HL-60 (cell line): ENCODE data around the gene MYRFL.

ENCODE experiments used
- DNase-seq, 2 experiments: peaks; one replicate each; pipeline ENCODE4 v3.0.0-alpha.2; 2010 to 2020; ENCODE audit warnings: low read depth in 1 of 2, low spot score in 1 of 2
- H3K27ac ChIP-seq: fragments of 250-450 bp; sonication (Bioruptor Pico); replicated peaks from 2 replicates; pipeline ENCODE4 v1.5.1; 2020; ENCODE audit warnings: mild to moderate bottlenecking, moderate library complexity
- H3K27me3 ChIP-seq: fragments of 250-450 bp; sonication (Bioruptor Pico); 2 replicates; pipeline ENCODE4 v1.5.1; 2021; ENCODE audit warnings: mild to moderate bottlenecking, moderate library complexity; ENCODE audit not compliant: insufficient read depth, poor library complexity, severe bottlenecking
- H3K4me3 ChIP-seq: replicated peaks from 2 replicates; pipeline ENCODE4 v1.5.1; 2011; ENCODE audit warnings: mild to moderate bottlenecking, control low read depth, low read length; ENCODE audit not compliant: insufficient read depth
- GABPA ChIP-seq: IDR thresholded peaks from 2 replicates; pipeline ENCODE4 v1.6.1; 2012; ENCODE audit warnings: low read depth
- POLR2AphosphoS5 ChIP-seq: IDR thresholded peaks from 2 replicates; pipeline ENCODE4 v1.6.1; 2012; ENCODE audit warnings: low read depth
- SPI1 ChIP-seq: IDR thresholded peaks from 2 replicates; pipeline ENCODE4 v1.6.1; 2012; ENCODE audit warnings: low read depth, mild to moderate bottlenecking, borderline replicate concordance
- TF ChIP-seq, protein P1 (sequence below): IDR thresholded peaks from one replicate; pipeline ENCODE4 v1.5.1; 2011; ENCODE audit warnings: low read length, control low read depth, inconsistent platforms; ENCODE audit not compliant: insufficient read depth
- TF ChIP-seq, protein P2 (sequence below): IDR thresholded peaks from 2 replicates; pipeline ENCODE4 v1.6.1; 2012; ENCODE audit warnings: low read depth; ENCODE audit not compliant: insufficient replicate concordance

Gene MYRFL

DNA sequence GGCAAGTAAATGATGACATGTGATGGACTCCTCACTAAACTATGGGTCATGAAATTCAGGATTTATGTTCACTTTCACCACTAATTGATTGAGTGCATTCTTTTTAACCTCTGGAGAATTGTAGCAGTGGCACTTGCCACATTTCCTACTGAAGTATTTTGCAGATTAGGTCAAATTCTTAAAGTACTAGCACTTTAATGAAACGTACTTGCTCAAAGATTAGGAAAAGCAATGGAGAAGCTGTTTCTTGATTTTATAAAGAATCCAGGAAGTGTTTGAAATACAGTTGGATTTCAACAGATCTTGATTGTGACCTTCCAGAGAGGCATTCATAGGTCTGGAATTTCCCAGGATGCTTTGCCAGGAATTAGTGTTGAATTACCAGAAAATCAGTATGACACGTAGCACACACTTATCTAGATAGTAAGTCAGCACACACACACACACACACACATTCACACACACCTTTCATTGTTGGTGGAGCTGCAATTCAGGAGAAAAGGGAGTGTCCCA is 162.6 kb downstream of the MYRFL start:
- no peak for DNase-seq
- no peaks in the 10 kb centered on the region for H3K27me3 ChIP-seq
- no peak overlapping the region for H3K27ac ChIP-seq
- no peak overlapping the region for H3K4me3 ChIP-seq
- TF ChIP-seq, protein P1, sequence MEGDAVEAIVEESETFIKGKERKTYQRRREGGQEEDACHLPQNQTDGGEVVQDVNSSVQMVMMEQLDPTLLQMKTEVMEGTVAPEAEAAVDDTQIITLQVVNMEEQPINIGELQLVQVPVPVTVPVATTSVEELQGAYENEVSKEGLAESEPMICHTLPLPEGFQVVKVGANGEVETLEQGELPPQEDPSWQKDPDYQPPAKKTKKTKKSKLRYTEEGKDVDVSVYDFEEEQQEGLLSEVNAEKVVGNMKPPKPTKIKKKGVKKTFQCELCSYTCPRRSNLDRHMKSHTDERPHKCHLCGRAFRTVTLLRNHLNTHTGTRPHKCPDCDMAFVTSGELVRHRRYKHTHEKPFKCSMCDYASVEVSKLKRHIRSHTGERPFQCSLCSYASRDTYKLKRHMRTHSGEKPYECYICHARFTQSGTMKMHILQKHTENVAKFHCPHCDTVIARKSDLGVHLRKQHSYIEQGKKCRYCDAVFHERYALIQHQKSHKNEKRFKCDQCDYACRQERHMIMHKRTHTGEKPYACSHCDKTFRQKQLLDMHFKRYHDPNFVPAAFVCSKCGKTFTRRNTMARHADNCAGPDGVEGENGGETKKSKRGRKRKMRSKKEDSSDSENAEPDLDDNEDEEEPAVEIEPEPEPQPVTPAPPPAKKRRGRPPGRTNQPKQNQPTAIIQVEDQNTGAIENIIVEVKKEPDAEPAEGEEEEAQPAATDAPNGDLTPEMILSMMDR = no peak
- TF ChIP-seq, protein P2, sequence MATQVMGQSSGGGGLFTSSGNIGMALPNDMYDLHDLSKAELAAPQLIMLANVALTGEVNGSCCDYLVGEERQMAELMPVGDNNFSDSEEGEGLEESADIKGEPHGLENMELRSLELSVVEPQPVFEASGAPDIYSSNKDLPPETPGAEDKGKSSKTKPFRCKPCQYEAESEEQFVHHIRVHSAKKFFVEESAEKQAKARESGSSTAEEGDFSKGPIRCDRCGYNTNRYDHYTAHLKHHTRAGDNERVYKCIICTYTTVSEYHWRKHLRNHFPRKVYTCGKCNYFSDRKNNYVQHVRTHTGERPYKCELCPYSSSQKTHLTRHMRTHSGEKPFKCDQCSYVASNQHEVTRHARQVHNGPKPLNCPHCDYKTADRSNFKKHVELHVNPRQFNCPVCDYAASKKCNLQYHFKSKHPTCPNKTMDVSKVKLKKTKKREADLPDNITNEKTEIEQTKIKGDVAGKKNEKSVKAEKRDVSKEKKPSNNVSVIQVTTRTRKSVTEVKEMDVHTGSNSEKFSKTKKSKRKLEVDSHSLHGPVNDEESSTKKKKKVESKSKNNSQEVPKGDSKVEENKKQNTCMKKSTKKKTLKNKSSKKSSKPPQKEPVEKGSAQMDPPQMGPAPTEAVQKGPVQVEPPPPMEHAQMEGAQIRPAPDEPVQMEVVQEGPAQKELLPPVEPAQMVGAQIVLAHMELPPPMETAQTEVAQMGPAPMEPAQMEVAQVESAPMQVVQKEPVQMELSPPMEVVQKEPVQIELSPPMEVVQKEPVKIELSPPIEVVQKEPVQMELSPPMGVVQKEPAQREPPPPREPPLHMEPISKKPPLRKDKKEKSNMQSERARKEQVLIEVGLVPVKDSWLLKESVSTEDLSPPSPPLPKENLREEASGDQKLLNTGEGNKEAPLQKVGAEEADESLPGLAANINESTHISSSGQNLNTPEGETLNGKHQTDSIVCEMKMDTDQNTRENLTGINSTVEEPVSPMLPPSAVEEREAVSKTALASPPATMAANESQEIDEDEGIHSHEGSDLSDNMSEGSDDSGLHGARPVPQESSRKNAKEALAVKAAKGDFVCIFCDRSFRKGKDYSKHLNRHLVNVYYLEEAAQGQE = no peak
- TF ChIP-seq GABPA = no peak
- TF ChIP-seq POLR2AphosphoS5 = no peak
- TF ChIP-seq SPI1 = no peak

DNA sequence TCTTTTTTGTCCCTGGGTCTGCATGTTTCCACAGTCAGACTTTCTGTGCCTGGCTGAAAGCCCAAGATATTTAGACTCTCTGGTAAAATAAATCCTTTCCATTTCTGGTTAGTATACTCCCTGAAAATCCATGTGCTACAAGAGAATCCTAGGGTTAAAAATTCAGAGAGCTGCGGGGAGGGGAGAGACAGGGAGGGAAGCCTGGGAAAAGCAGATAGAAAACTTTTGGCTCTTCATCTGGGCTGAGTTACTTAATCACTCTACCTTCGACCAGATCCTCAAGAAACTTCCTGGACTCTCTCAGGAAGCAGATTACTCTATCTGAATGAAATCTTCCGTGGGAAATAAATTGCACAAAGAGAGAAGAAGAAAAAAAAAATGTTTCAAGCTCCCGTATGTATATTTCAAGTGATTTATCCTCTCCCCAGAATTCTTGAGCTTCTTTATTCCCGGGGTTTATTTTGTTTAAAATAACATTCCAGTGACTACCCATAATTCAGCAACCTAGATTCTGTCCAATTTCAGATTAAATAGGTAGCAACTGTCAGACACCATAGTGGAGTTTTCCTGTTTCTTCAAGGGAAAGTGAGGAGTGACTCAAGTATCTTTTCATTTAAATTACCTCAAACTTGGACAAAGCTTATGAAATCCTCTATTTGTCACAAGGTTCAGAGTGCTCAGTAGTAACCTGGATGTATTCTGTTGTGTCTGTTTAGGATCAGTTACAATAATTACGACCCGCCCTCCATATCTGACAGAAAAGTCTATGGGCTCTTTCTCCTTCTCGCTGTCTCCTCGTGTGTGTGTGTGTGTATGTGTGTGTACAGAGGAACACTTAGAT is 163.7 kb downstream of the MYRFL start:
- TF ChIP-seq, protein P2 = no peak
- DNase-seq = no peak
- no peak overlapping the region for H3K4me3 ChIP-seq
- H3K27me3 ChIP-seq = no peaks in the 10 kb centered on the region
- H3K27ac ChIP-seq = no peak overlapping the region

DNA sequence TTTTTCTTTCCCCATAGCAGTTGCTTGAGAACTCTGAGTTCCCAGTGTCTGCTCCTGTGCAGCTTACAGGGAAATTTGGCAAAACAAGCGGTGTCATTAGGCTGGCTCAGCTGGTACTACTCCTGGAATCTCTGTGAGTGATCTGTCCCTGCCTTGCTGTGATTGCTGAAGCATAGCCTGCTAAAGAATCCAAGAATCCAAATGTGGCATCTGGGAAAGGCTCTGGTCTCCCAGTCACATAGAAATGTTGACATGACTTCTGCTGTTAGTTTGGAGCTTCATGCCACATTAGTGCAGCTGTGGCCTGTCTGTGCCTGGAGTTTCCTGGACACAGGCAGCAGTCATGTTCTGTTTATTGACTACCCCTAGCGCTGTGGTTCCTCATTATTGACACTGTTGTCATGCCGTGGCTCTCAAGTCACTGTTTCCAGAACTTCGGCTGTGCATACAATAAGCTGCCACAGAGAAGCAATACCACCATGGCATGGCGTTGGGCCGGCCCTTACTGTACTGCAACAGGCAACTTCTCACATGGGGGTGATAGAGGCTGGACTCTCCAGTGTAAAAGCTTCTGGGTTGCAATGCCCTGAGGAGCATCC is 166.8 kb downstream of the MYRFL start:
- no peak for DNase-seq
- H3K4me3 ChIP-seq = no peak overlapping the region
- no peaks in the 10 kb centered on the region for H3K27me3 ChIP-seq
- no peak overlapping the region for H3K27ac ChIP-seq
- TF ChIP-seq, protein P2 = no peak
- TF ChIP-seq POLR2AphosphoS5 = no peak
- no peak for TF ChIP-seq SPI1
- TF ChIP-seq, protein P1 = no peak
- TF ChIP-seq GABPA = no peak
